OCI-LY7 (cell line): ENCODE results near the gene NPC2. TPM values are rescaled to one million over a fixed set of nuclear protein-coding genes. Genes with fewer than 3 reads are reported as not detected.

Experiments
- total RNA-seq, 2 experiments: library from RNA; depleted of rRNA in 1 of 2; stranded (reverse); fragments of >200 nt in 1 of 2; shearing (Covaris generic) in 1 of 2; gene quantifications; 2 replicates each; pipeline ENCODE4 v1.2.3, GENCODE V29; 2014 to 2022

NPC2 gene
- total RNA-seq, 2 experiments from 2014 or later, result 37.8 to 80.8 TPM

Other genes starting within 250 kb of the NPC2 start
- gene ABCD4, start 190.4 kb downstream of the NPC2 start, total RNA-seq (2014; rRNA removed; shearing (Covaris generic)), result 39.3 and 46.6 TPM in 2 replicates
- gene ABCD4, start 190.4 kb downstream of the NPC2 start, total RNA-seq (2022), result 74.7 and 80.5 TPM in 2 replicates
- gene VRTN, start 144.8 kb downstream of the NPC2 start, total RNA-seq (2014; rRNA removed; shearing (Covaris generic)), result not detected in 2 replicates
- gene VRTN, start 144.8 kb downstream of the NPC2 start, total RNA-seq (2022), result not detected in 2 replicates
- gene SYNDIG1L, start 67.1 kb downstream of the NPC2 start, total RNA-seq (2014; rRNA removed; shearing (Covaris generic)), result 0.18 TPM in 1 of 2 replicates, not detected in the other
- not detected in 2 replicates for gene SYNDIG1L, start 67.1 kb downstream of the NPC2 start, total RNA-seq (2022)
- gene ISCA2, start 460 bp upstream of the NPC2 start, total RNA-seq (2014; rRNA removed; shearing (Covaris generic)), result 19.6 and 38.4 TPM in 2 replicates
- 46.2 and 50.0 TPM in 2 replicates for gene ISCA2, start 460 bp upstream of the NPC2 start, total RNA-seq (2022)
- gene LTBP2, start 118.9 kb upstream of the NPC2 start, total RNA-seq (2014; rRNA removed; shearing (Covaris generic)), result 0.21 and 0.25 TPM in 2 replicates
- 0.15 and 0.35 TPM in 2 replicates for gene LTBP2, start 118.9 kb upstream of the NPC2 start, total RNA-seq (2022)
- 27.4 and 30.5 TPM in 2 replicates for gene AREL1, start 219.8 kb upstream of the NPC2 start, total RNA-seq (2014; rRNA removed; shearing (Covaris generic))
- gene AREL1, start 219.8 kb upstream of the NPC2 start, total RNA-seq (2022), result 37.8 and 41.5 TPM in 2 replicates
- gene FCF1, start 219.8 kb upstream of the NPC2 start, total RNA-seq (2014; rRNA removed; shearing (Covaris generic)), result 16.1 and 23.2 TPM in 2 replicates
- gene FCF1, start 219.8 kb upstream of the NPC2 start, total RNA-seq (2022), result 62.1 and 62.3 TPM in 2 replicates